ENCODE results near the gene CSNK1G3.

CSNK1G3 gene

GRCh38 chr5:123639244-123639643, 127.3 kb downstream of the CSNK1G3 start:
- no peak for DNase-seq (ENCODE audit: low read depth)

GRCh38 chr5:123645024-123645603, 133.1 kb downstream of the CSNK1G3 start:
- no peak overlapping the region for H3K4me3 ChIP-seq (ENCODE audit: control insufficient read depth, low read depth, low read length)
- no peak for TF ChIP-seq CTCF (conservative IDR thresholded peaks at IDR 0.05; ENCODE audit: control insufficient read depth, insufficient read depth, low read depth, low read length)
- DNase-seq (ENCODE audit: low read depth), result no peak

More at GRCh38 chr5:123639244-123639643, 127.3 kb downstream of the CSNK1G3 start:
- TF ChIP-seq CTCF (conservative IDR thresholded peaks at IDR 0.05; ENCODE audit: control insufficient read depth, insufficient read depth, low read depth, low read length), result no peak
- H3K4me3 ChIP-seq (ENCODE audit: control insufficient read depth, low read depth, low read length), result no peak overlapping the region

- DNase-seq (ENCODE audit: low read depth), result no peak
- no peak for TF ChIP-seq CTCF (conservative IDR thresholded peaks at IDR 0.05; ENCODE audit: control insufficient read depth, insufficient read depth, low read depth, low read length)
- H3K4me3 ChIP-seq (ENCODE audit: control insufficient read depth, low read depth, low read length), result no peak overlapping the region
These were observed 135.1 kb downstream of the CSNK1G3 start for GRCh38 chr5:123647066-123647465.

GRCh38 chr5:123651234-123651633, 139.3 kb downstream of the CSNK1G3 start:
- no peak overlapping the region for H3K4me3 ChIP-seq (ENCODE audit: control insufficient read depth, low read depth, low read length)
- no peak for DNase-seq (ENCODE audit: low read depth)
- TF ChIP-seq CTCF (conservative IDR thresholded peaks at IDR 0.05; ENCODE audit: control insufficient read depth, insufficient read depth, low read depth, low read length), result no peak

- no peak overlapping the region for H3K4me3 ChIP-seq (ENCODE audit: control insufficient read depth, low read depth, low read length)
- DNase-seq (ENCODE audit: low read depth), result no peak
- TF ChIP-seq CTCF (conservative IDR thresholded peaks at IDR 0.05; ENCODE audit: control insufficient read depth, insufficient read depth, low read depth, low read length), result no peak
These were observed 147.0 kb downstream of the CSNK1G3 start for GRCh38 chr5:123659011-123659410.

GRCh38 chr5:123659495-123659894, 147.5 kb downstream of the CSNK1G3 start:
- DNase-seq (ENCODE audit: low read depth), result no peak
- no peak for TF ChIP-seq CTCF (conservative IDR thresholded peaks at IDR 0.05; ENCODE audit: control insufficient read depth, insufficient read depth, low read depth, low read length)
- H3K4me3 ChIP-seq (ENCODE audit: control insufficient read depth, low read depth, low read length), result no peak overlapping the region

- no peak for TF ChIP-seq CTCF (conservative IDR thresholded peaks at IDR 0.05; ENCODE audit: control insufficient read depth, insufficient read depth, low read depth, low read length)
- no peak for DNase-seq (ENCODE audit: low read depth)
- no peak overlapping the region for H3K4me3 ChIP-seq (ENCODE audit: control insufficient read depth, low read depth, low read length)
These were observed 153.0 kb downstream of the CSNK1G3 start for GRCh38 chr5:123664961-123665360.

Measured in fibroblast of mammary gland (primary cell).